HG02798 (cell line): ENCODE data around the gene NYNRIN.
"Not testable (repeated sequence)": the region's sequence is repeated elsewhere in the genome, so short reads cannot be mapped to it uniquely, and the experiment has no call there.

Source experiments
- ATAC-seq: cut with Tn5 transposase; IDR thresholded peaks from one replicate; pipeline ENCODE4 v1.9.1; 2021; ENCODE audit warnings: mild to moderate bottlenecking; ENCODE audit not compliant: unreplicated experiment, poor library complexity

The NYNRIN gene

DNA sequence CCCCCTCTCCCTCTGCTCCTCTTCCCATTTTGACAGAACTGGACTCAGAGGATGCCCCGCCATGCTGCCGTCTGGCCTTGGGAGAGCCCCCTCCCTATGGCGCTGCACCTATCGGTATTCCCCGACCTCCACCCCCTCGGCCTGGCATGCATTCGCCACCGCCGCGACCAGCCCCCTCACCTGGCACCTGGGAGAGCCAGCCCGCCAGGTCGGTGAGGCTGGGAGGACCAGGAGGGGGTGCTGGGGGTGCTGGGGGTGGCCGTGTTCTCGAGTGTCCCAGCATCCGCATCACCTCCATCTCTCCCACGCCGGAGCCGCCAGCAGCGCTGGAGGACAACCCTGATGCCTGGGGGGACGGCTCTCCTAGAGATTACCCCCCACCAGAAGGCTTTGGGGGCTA is 29.3 kb upstream of the NYNRIN start:
- ATAC-seq, result no peak

DNA sequence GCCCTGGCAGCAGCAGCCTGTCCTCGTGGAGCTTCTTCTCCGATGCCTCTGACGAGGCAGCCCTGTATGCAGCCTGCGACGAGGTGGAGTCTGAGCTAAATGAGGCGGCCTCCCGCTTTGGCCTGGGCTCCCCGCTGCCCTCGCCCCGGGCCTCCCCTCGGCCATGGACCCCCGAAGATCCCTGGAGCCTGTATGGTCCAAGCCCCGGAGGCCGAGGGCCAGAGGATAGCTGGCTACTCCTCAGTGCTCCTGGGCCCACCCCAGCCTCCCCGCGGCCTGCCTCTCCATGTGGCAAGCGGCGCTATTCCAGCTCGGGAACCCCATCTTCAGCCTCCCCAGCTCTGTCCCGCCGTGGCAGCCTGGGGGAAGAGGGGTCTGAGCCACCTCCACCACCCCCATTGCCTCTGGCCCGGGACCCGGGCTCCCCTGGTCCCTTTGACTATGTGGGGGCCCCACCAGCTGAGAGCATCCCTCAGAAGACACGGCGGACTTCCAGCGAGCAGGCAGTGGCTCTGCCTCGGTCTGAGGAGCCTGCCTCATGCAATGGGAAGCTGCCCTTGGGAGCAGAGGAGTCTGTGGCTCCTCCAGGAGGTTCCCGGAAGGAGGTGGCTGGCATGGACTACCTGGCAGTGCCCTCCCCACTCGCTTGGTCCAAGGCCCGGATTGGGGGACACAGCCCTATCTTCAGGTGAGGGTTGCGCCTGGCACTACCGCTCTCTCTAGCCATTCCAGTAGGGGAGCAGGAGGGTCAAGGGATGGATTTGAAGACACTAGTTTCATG is 28.7 kb upstream of the NYNRIN start:
- no peak for ATAC-seq

DNA sequence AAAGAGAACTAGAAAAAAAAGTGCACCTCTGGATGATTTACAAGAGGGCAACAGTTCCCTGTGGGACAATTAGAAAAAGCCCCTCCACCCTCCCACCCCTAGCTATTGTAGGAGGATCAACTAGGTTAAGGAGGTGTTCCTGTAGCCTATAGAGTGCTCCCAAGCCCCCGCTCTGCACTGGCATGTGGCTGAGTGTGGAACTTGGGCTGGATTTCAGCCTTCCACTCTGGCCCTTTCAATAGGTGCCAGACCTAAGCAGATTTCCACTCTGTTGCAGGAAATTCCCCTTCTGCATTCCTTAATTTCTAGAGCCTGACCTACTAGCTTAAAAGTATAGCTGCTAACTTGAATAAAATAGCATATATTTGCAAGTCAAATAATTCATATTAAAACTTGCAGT is 28.1 kb upstream of the NYNRIN start:
- ATAC-seq, result no peak

- ATAC-seq, result not testable (repeated sequence)
Observed at GRCh38 chr14:24371605-24372004, 27.2 kb upstream of the NYNRIN start.

DNA sequence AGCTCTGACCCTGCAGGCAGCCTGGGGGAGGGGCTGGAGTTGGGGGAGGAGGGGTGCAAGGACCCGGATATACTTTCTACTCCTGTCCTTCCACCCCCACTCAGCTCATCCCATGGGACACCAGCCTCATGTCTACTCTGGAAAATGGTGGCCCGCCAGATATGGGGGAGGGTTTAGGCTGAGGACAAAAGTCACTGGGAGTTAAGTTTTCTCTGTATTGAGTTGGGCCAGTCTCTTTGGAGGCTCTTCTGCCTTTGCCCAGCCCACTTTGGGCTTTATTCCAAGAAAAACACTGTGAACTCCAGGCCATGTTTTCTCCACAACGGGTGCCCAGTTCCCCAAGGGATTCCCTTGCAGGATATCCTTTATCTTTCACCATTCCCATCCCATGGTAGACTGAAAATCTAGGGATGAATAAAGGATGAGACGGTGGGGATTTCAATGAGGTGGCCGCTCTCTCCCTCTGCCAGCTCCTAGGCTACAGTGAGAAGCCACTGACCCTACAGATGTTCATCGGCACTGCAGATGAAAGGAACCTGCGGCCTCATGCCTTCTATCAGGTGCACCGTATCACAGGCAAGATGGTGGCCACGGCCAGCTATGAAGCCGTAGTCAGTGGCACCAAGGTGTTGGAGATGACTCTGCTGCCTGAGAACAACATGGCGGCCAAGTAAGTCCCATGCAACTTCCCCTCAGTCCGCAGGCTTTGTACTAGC is 25.9 kb upstream of the NYNRIN start:
- ATAC-seq, result no peak

- no peak for ATAC-seq
Observed at GRCh38 chr14:24376448-24377070, 22.2 kb upstream of the NYNRIN start.

- ATAC-seq, result no peak
Observed at GRCh38 chr14:24377126-24377525, 21.7 kb upstream of the NYNRIN start.

GRCh38 chr14:24377657-24378056 is 21.1 kb upstream of the NYNRIN start:
- ATAC-seq, result no peak

GRCh38 chr14:24378327-24378726 is 20.5 kb upstream of the NYNRIN start:
- ATAC-seq, result no peak

DNA sequence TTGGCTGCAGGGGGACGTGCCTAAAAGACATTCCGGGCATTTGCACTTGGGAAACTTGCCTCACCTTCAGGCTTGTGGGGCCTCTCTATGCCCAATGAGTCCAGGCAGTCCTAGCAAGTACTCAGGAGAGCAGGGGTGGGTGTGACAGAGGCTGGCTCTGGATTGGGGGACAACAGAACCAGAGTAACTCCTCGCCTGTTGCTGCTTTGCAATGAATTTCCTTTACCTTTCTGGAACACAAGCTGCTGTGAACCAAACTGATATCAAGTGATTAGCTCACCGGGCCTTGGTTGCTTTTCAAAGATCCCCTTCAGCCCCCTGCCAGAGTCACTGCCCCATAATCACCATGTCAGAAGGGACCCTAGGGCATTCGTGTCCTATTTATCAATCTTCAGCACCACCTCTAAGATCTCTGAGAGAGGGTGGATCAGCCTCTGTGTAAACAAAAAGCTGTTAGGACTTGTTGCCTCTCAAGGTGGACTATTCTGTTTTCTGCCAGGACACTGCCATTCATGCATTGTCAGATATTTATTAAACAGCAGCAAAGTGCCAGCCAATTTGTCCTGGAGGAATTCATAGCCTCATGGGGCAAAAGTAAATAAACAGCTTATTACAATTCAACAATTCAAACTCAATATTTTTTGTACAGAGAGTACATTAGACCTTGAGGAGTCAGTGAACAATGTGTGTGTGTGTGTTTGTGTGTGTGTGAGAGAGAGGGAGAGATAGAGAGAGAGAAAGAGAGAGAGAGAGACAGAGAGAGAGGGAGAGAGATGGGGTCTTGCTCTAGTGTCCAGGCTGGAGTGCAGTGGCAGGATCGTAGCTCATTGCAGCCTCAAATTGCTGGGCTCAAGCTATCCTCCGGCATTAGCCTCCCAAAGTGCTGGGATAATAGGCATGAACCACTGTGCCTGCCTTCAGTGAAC is 19.6 kb upstream of the NYNRIN start:
- no peak for ATAC-seq

DNA sequence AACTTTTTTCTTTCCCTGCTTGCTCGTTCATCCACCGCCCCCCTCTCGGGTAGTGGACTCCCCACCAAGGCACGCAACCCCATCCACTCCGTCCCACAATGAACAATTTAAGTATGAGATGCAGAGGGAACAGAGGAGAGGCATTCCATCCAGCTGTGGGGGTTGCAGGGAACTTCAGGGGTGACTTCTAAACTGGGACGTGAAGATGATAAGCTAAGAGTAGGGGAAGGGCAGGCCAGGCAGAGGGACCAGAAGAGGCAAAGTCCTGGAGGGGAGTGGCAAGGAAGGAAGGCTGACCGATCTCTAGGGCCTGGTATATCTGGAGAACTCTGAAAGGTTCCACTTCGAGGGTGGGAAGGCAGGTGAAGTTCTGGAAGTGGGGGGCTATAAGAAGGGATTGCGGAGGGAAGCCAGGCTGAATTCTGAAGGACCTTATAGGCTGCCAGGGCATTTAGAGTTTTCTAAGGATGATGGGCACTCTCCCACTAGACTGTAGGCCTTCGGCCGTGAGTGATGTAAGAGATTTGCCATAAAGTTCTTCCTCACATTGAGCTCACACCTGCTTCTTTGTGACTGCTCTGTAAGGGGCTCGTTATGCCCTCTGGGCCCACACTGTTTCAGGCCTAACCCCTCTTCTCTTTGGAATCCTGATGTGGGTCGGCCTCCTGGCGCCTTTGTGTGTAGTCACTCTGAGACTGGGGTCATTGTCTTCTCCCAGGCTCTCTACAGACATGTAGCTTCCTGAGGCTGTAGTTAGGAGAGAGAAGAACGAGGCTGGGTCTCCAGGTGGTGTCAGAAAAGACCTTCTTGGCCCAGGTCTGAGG is 18.7 kb upstream of the NYNRIN start:
- ATAC-seq, result no peak

GRCh38 chr14:24381363-24382063 is 17.3 kb upstream of the NYNRIN start:
- no peak for ATAC-seq

GRCh38 chr14:24382064-24382371 is 16.8 kb upstream of the NYNRIN start:
- ATAC-seq, result no peak

DNA sequence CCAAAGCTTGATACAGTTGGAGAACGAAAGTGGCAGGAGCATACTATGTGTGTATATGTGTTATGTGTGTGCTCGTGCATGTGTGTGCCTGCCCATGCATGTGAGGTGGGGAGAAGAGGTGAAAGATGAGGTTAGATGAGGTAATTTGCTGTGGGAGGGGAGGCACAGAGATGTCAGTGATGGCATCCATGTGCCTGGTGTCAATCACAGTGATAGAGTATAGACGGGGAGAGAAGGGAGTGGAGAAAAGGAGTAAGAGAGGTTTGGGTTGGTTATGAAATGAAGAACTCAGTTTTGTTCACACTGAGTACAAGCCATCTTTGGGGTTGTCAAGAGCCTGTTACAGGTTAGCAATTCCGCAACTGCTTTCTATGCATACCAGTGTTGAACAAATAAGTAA is 14.6 kb upstream of the NYNRIN start:
- ATAC-seq, result no peak

DNA sequence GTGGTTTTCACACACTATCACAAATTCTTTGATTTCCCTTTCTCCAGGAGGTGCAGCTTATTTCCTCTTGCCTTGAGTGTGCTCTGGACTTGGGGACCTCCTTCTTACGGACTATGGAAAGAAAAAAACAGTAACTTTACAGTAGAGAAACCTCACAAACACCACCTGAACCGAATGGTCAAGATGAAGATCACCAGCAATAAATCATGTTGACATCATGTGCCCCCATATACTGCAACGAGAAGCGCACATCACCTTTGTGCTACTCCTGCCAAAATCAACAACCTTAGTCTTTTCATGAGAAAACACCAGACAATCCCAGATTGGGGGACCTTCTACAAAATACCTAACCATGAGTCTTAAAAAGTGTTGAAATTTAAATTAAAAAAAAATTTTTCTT is 13.3 kb upstream of the NYNRIN start:
- no peak for ATAC-seq

DNA sequence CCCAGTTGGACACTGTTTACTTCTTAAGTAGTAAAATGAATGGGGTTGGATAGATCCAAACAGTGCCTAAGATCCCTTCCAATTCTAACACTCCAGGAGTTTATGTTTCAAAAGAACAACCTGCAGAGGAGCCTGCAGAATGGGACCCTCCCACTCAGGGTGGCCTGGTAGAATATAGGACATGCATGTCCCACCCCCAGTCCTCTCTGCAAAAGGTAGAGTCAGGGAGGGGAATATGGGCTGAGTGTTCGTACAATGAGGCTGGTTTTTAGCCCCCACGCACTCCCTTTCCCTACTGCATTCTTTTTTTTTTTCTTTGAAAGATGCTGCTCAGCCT is 11.8 kb upstream of the NYNRIN start:
- no peak for ATAC-seq

DNA sequence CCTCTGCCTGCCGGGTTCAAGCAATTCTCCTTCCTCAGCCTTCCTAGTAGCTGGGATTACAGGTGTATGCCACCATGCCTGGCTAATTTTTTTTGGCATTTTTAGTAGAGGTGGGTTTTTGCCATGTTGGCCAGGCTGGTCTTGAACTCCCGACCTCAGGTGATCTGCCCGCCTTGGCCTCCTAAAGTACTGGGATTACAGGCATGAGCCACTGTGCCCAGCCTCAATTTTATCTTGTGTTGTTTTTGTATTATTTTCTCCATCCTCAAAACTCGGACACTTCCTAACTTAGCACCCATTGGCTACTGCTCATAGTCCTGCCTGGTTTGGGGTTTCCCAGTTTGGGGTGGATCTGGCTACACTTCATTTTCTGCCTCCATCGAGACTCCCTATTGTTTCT is 11.2 kb upstream of the NYNRIN start:
- not testable (repeated sequence) for ATAC-seq

DNA sequence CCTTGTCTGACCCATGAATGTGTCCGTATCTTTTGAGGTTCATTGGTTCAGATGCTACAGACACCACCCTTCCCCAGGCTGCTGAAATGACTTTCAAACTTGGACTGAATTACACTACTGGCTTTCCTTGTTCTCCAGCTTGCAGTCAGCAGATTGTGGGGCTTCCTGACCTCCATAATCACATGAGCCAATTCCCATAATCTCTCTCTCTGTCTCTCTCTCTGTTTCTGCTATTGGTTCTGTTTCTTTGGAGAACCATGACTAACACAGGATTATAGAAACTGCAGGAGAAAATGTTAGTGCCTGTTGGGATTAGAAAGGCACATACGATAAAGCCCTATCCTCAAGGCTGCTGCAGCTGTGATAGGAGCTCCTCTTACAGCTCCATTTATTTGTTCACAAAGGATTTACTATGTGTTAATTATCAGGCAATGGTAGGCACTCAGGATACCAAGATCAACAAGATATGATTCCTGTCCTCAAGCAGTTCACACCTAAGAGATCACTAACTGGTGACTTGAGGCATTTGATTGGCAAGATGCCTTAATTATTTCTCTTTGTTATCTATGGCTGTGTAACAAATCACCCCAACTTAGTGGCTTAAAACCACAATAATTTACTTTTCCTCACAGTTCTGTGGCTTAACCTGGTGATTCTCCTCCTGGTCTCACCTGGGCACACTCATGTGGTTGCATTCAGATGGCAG is 10.2 kb upstream of the NYNRIN start:
- ATAC-seq, result no peak
